Stimulated activated CD8-positive, alpha-beta memory T cell treated with anti-CD3 and anti-CD28 coated beads, Interleukin-7, amount 100 ng/mL, for 4 hours (primary cell): Measurements from ENCODE around the gene PHF21A.
"Not testable (repeated sequence)": the region's sequence is repeated elsewhere in the genome, so short reads cannot be mapped to it uniquely, and the experiment has no call there.

Experiments
- DNase-seq, 2 donors: peaks; one replicate each; pipeline ENCODE4 v3.0.0-alpha.2; 2020; ENCODE audit warnings: low read depth in 2 of 2

Gene PHF21A

DNA sequence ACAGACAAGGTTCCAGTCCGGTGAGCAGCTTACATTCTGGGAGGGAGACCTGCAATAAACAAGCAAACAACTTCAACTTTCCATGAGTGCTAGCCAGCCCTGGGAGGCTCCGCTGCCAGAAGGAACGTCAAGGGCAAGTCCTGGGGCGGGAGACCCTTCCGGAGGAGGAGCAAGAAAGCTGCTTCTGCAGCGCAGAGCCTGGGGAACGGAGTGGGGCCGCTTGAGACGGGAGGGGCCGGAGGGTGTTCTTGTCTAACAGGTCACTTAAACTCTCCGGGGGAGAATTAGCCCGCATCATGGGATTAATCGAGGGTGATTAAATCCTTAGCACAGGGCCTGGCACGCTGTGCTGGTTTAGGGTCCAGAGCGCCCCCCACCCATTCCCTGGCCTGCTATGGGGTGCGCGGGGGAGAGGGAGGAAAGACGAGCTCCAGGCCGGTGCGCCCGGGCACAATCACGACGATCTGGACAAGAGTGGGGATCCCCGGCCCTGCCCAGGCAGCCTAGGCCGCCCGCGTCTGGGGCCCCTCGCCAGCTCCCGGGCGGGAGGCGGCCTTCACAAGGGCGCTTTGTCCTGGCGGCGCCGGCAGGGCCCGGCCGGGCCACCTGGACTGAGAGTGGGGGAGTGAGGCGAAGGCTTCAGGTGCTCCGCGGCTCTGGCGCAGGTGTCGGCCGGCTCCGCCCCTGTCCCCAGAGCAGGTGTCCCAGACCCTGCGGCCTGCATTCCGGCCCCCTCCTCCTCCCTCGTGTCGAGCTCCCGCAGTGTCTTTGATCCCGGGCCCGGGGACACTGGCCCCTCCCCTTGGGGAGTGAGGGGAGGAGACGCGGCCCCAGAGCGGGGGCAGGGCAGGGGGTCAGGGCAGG lies 199.5 kb downstream of the PHF21A start:
- DNase-seq: no peak

DNA sequence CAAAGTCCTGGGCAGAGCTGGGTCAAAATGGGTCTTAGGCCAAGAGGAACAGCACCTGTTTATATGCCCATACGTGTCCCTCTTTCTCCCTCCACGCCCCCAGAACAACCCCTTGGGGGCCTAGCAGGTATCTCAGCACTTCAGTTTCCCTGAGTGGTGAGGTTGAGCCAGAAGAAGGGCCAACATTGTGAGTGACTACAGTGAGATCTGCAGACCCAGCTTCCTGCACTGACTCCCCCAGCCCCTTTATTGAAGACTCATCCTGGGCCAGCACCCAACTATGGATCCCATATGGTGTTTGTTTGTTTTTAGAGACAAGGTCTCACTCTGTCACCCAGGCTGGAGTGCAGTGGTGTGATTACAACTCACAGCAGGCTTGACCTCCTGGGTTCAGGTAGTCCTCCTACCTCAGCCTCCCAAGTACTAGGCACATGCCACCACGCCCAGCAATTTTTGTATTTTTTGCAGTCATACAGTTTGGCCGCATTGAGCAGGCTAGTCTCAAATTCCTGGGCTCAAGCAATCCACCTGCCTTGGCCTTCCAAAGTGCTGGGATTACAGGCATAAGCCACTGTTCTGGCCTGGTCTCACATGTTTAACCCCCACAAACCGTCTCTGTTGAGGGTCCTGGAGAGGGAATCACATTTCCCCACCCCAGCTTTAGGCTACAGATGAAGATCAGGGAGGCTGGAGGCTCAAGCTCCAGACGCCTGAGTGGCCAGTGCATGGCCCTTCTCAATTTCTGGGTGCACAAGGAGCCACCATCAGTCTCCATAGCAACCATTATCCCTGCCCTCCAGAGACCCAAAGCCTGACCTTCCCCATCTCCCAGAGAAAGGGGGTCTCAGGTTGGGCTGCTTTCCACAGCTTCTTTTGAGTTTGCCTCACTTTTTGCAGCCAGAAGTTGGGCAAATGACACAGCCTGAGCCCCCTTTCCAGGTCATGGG lies 200.4 kb downstream of the PHF21A start:
- no peak for DNase-seq

DNA sequence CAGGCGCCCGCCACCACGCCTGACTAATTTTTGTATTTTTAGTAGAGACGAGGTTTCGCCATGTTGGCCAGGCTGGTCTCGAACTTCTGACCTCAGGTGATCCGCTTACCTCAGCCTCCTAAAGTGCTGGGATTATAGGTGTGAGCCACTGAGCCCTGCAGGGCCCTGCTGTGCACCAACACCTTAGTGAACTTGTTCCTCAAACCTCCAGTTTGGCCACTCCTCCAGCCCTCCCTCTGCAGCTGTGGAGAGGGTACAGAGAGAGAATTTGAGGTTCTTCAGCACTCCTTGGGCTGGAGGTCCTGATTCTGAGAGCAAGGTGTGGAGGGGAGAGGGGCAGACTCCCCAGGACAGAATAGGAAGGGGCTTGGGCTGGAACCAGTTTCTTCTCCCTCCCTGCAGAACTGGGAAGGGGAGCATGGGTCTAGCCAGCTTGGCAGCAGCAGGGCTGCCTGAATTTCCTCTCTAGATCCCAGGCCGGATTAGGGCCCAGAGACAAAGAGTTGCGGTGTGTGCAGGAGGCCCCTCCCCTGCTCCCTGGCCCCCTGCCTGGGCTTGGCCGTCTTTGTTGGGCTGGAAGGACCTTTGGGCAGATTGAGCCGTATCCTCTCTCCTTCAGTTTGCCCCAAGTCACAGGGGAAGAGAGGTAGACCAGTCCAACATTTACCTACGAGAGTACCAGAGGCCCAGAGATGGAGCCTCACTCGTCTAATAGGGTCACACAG lies 201.3 kb downstream of the PHF21A start:
- DNase-seq: no peak

DNA sequence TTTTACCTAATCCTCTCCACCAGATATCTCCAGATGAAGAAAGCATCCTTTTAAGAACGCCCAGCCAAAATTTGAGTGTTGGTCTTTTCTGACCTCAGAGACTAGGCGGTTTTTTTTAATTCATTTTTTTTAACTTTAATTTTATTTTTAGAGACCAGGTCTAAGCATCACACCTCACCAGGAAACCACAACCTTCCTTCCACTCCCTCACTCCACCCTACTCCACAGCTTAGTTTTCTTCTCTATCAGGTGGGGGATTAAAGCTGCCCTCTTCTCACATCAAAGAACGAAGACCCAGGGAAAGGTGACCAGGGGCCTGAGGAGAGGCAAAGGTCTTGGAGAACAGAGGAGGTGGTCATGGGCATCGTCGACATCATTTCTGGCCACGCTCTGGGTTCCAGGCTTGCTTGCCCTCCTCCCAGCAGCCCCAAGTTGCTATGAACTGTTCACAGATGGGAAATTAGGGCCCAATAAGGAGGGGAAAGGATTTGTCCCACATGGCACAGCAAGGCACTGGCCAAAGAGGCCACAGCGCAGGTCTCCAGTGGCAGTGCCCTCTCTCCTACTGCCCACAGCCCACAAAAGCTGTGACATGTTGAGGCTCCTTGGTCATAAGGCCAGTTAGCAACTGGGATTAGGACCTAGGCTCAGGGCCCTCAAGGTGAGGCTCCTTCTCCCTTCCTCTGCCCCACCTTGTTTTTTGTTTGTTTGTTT lies 202.1 kb downstream of the PHF21A start:
- DNase-seq: no peak

DNA sequence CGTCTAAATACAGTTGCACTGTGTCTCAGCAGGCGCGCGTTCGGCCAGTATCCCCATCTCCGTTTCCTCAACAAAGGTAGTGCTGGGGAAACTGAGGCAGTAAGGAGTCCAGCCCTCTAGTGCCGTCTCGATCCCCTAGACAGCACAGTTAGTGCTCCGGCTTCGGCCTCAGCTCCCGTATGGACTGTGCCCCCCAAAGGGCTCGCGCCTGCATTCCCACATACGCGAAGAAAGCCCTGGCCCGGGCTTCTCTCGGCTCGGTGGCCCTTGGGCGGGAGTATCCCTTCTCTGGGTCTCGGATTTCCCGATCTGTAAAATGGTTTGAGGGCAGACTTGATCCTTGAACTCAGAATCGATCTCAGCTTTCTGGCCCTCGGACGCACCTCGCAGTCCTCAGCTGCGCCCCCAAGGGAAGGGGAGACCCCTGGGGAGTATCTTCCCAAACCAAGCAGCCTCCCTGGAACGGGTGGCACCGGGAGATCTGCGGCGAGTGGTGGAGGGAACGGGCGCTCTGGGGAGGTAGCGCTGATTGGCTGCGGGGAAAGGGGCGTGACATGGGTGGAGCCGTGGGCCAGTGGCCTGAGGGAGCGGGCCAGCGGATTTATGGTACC lies 202.8 kb downstream of the PHF21A start:
- peak; percentile 22 to 51 for DNase-seq

DNA sequence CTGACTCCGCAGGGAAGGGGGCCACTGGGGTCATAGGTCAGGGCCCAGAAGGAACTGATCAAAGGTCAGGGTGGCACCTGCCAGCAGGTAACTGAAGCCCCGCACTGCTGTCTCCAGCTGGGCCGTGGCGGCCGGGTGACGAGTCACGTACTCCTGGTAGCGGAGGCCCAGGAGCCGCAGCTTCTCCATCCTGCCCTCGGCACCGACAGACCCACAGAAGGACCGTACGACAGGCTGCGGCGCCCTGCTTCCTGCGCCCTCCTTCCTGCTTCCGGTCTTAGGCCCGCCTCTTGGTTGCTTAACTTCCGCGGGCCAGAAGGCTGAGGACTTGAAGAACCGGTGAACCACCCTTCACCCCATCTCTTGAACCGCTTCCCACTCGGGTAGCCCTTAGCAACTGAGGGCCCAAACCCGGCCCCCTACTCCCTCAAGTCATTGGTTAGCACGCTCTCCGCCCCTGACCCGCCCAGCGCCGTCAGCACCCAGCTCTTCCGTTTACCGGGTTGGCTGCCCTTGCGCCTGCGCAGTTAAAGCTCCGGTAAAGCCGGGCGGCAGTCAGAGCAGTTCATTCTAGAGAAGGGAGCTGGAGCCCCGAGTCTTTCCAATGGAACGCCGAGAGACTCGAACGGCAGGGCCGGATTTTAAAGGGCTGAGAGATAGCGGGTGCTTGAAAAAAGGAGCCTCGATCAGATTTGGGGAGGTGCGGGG lies 203.5 kb downstream of the PHF21A start, which contains the start of gene PEX16:
TSS of gene PEX16 (minus strand) at position 255 of the 708 bp plus-strand sequence. CDS start at position 189, 66 bp downstream.
- peak; percentile 93 for DNase-seq

DNA sequence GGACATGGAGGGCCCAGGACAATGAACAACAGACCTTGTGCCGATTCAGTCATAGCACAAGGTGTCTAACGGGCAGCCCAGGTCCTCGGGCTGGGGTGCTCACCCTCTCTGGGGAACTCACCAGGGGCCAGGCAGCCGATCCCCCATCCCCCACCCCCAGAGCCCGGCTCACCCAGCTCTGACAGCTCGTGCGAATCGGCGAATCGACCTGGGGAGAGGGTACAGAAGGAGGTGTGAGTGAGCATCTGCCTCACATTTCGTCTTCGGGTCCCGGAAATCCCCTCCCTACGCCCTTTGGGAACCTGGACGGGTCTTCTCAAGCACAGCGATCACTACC lies 204.0 kb downstream of the PHF21A start:
- no peak for DNase-seq

DNA sequence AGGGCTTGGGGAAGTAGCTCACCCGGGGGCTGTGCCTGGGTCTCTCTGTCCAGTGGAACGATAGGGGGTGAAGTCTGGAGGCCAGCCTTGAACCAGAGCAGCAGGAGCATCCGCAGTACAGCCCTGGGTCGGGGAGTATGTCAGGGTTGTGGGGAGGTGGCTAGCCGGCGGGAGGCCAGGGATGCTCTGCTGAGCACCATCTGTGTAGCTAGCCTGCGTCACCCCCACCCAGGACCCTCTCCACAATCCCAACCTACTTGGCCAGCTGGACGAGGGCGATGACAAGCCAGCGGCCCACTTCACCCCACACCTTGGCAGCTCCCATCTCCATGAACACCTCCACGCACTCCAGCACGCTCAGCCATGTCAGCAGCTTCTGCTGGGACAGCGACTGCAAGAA lies 205.8 kb downstream of the PHF21A start:
- no peak for DNase-seq

DNA sequence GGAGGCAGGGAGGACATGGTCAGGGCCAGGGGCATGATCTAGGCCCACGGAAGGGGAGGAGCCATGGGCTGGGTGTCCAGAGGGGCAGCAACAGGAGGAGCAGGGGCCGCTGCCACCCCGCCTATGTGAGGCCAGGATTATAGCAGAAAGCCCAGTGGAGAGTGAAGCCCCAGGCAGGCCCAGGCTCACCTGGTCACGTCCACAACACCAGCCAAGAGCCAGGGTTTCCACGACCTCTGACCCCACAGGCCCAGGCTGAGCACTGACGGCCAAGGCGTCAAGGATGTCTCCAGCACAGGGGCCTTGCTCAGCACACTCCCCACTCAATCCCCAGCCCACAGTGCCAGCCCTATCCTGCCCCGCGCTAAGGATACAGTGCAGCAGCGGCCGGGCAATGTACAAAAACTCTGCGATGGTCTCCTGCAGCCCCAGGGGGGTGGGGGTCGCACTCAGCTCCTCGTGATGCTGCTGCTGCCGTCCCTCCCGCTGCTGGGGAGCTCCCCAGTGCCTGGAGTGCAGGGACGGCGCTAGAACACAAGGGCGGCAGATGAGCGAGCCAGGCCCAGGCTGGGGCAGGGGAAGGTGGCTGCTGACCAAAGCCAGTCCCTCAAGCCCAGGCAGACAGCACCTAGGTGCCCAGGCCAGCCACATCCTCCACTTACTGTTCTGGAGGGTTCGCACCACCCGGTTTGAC lies 207.2 kb downstream of the PHF21A start:
- no peak for DNase-seq

DNA sequence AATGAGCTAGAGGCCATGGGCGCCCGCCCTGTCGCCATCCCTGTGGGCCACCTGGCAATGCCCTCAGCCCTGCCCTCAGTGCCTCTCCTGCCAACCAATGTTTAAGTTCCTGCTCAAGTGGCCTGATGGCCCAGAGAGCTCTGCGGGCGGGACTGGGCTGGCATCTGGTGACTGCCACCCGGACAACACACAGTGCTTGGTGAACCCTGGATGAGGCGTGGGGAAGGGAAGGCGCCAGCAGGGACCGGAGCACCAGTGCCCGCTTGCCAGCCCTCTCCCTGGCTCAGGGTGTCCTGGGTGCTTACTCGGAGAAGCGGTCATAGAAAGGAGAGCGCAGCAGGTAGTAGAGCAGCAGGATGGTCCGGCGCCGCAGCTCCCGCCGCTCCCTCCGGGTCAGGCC lies 207.7 kb downstream of the PHF21A start:
- no peak for DNase-seq

DNA sequence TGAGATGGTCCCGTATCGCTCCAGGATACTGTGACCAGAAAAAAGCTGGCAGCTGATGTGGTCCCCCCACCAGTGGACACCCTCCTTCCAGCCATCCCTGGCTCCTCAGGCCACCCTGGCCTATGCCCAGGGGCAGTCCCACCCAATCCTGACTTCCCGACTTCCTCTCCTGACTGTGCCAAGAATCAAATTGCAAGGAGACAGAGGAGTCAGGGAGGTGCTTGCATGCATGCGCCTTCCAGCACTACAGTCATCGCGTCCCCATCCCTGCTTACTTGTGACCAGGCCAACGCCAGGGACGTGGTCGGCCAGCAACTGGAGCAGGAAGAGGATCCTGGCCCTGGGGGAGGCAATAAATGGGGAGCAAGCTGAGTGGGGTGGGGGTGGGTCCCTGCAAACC lies 210.6 kb downstream of the PHF21A start:
- no peak for DNase-seq

DNA sequence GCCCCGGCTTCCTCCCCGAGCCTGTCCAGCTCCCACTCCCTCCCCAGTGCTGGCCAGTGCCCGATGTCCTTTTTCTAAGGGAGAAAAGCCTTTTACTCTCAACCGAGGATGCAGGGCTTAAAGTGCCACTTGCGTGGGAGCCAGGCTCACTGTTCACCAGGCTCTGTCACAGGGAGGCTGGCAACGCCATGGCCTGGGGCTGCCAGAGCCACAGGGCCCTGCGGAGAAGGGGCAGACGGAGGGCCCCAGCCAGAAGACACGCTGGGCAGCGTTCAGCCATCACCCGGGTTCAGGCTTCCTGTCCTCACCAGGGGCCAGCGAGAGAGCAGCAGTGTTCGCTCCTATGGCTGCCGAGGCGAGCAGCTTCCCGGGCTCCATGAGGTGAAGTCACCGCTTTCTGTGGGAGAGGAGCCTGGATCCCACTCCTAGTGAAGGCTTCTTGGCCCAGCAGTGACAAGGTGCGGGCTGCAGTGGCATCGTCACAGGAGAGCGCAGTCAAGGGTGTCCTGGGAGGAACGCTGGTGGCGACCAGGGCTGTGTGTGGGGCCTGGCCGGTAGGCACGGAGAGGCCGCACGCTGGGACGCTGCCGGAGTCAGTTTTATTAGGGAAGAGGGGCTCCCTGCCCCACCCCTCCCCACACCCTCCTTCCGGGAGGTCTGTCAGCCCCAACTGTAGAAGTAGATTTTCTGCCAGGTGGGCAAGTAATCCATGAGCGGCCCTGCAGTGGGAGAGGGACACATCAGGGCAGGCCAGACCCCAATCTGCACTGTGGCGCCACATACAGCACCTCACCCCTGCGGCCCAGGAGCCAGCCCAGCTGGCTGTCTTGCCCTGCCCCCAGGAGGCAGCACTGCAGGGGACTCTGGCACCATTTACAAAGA lies 211.4 kb downstream of the PHF21A start:
- DNase-seq: no peak

DNA sequence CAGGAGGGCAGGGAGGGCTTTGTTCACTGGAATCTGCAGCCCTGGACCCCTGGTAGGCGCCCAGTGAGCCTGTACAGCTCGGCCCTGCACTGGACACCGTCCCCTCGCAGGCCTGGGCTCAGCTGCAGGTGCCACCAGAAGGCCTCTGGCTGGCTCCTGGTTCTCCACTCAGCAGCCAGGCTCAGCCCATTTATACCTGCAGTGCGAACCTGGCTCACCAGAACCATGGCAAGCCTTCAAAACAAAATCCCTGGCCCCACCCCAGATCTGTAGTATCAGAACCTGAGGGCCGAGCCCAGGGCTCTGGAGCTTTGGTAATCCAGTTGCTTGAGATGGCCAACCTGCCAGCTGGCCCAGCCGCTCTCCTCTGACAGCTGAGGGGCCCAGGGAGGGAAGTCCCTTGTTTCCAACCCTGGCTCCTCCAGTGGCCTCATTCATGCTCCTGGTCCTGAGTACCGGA lies 213.3 kb downstream of the PHF21A start:
- DNase-seq: no peak

DNA sequence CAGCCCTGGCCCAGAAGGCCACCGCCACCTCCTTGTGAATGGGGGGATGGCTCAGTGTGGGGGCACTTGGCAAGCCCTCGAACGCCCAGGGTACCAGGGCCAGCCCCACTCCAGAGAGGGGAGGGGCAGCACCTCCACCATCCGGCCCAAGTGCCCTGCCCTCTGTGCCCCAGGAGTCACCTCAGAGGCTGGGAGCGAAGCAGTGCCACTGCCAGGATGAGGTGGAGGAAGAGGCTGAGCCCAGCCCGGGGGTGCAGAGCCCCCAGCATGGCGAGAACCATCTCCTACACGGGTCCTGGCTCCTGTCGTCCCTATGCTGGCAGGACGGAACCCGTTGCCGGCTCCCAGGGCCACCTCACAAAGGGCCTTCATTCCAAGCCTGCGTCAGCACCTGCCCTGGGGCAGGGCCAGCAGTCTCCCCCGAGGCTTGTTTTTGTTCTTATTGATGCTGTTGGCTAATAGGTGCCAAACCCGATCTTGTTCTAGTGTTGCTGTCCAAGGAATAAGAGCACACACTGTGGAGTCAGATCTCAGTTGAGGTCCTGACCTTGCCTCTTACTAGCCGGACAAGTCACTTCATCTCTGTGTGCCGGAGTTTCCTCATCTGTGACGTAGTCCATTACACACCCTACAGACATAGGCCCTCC lies 214.2 kb downstream of the PHF21A start, which contains the start of gene FREY1:
TSS of gene FREY1 (minus strand) at position 307 of the 647 bp plus-strand sequence. CDS start at position 281, 26 bp downstream.
- no peak for DNase-seq

DNA sequence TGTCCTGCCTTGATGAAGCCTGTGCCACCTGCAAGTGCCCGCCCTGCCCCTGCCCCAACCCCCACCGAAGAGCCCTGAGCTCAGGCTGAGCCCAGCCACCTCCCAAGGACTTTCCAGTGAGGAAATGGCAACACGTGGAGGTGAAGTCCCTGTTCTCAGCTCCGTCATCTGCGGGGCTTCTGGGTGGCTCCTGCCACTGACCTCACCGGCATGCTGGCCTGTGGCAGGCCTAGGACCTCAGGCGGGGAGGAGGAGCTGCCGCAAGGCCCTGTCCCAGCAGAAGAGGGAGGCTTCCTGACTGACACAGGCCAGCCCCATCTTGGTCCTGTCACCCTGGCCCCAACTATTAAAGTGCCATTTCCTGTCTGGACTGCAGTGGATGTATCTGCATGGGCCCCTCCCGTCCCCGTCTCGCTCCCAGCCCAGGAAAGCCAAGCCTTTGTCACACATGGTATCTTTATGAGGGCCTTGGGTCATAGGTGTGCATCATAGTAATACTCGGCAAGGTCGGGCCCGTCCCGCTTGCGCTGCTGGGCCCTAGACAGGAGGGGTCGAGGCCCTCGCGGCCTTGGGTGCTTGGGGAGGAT lies 215.1 kb downstream of the PHF21A start:
- DNase-seq: no peak

DNA sequence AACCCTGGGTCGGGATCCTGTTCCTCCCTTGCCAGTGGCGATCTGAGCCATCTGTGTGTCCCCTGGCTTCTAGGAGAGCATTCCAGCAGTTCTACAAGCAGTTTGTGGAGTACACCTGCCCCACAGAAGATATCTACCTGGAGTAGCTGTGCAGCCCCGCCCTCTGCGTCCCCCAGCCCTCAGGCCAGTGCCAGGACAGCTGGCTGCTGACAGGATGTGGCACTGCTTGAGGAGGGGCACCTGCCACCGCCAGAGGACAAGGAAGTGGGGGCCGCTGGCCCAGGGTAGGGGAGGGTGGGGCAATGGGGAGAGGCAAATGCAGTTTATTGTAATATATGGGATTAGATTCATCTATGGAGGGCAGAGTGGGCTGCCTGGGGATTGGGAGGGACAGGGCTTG lies 215.7 kb downstream of the PHF21A start:
- DNase-seq: not testable (repeated sequence)

DNA sequence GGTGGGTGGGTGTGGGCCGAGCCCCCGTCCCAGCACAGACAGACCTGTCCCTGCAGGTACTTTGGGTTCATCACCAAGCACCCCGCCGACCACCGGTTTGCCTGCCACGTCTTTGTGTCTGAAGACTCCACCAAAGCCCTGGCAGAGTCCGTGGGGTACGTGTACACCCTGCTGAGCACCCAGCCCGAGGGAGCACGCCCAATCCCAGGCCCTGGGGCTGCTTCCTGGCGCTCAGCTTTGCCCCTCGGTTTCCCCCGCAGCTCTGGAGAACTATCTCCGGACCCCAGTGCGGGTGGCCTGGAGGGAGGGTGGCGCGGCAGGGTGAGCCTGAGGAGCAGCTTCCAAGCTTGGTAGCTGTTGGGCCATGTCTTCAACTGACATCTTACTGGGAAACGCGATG lies 216.2 kb downstream of the PHF21A start:
- DNase-seq: no peak
